ENCODE measurements around the gene UBE2E2. TPM values are rescaled to one million over a fixed set of nuclear protein-coding genes. Genes with fewer than 3 reads are reported as not detected.

The UBE2E2 gene
- total and polyA plus RNA-seq, 2 of the 13 experiments (the other 11 are each of a cell fraction or from before 2014, with no cell fraction given) = 0.77 to 1.5 TPM

- no peaks in the 10 kb centered on the region for H4K20me1 ChIP-seq (ENCODE audit: insufficient read depth, low read length)
- POLR2A ChIA-PET = no interaction called here
- intact Hi-C loops (cut with micrococcal nuclease; ENCODE audit: unreplicated experiment) (no loop called here), in situ Hi-C loops (cut with HindIII; ENCODE audit: extremely low pct_ligation_motif_present, low pct_unique_long_range_greater_than_20kb) (no loop called here)
- no peak overlapping the region for H3K4me2 ChIP-seq (ENCODE audit: low read depth, low read length)
- H3K79me2 ChIP-seq (ENCODE audit: insufficient read depth, low read length) = no peaks in the 10 kb centered on the region
- no peaks in the 10 kb centered on the region for H3K27me3 ChIP-seq (ENCODE audit: control insufficient read depth in 1 of 2, insufficient read depth in 2 of 2, low read length in 2 of 2)
- DNase-seq (ENCODE audit: low spot score) = no peak
- BruUV-seq (replicated peaks) = no TSS peak
- H3K9ac ChIP-seq (ENCODE audit: insufficient read depth, low read depth, low read length) = no peak overlapping the region
- no peaks in the 10 kb centered on the region for H3K36me3 ChIP-seq (replicated peaks in 1 of 2; ENCODE audit: control insufficient read depth in 1 of 2, insufficient read depth in 2 of 2, low read length in 2 of 2)
- H3K27ac ChIP-seq (ENCODE audit: extremely low read length, insufficient read depth, low read length) = no peak overlapping the region
- H3K4me1 ChIP-seq (ENCODE audit: insufficient read depth, low read length) = no peaks in the 10 kb centered on the region
- no peaks in the 10 kb centered on the region for H3K9me3 ChIP-seq (ENCODE audit: low read length)
- CTCF ChIA-PET (ENCODE audit: low intra/inter-chr PET ratio, low total read pairs) = no interaction called here
- 0% methylated on average over 1 of the region's 1 CpG for WGBS (ENCODE audit: low lambda C conversion rate)
- TF ChIP-seq PHF20 (CRISPR knock-in tag; IDR thresholded peaks at IDR 0.05) (no peak), FOXC1 (CRISPR knock-in tag; IDR thresholded peaks at IDR 0.05; ENCODE audit: borderline replicate concordance) (no peak)
- no peak overlapping the region for H3K4me3 ChIP-seq (replicated peaks in 1 of 3; ENCODE audit: insufficient read depth in 1 of 3, low read depth in 2 of 3, low read length in 3 of 3)
- H2AFZ ChIP-seq (ENCODE audit: low read length) = no peak overlapping the region
- FAIRE-seq = no peak
- no peak for ATAC-seq
Measured at GRCh38 chr3:23189187-23189586, 13.9 kb upstream of the UBE2E2 start.

DNA sequence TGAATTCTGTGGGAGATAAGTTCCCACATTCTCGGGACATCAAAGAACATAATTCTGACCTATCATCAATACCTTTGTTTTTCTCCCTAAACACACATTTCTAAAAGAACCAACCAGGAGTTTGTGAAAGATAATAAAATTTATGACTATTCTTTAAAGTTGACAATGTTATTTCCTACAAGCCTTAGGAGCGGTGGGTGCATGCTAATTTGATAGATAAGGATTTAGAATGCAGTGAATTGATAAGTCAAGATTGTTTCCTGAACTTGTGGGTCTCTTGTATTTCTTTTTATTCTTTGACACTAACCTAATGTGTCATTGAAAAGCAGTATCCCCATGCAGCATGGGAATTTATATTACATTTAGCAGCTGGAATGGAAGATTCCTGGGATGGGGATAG, 10.3 kb upstream of the UBE2E2 start:
- Histone ChIP-seq H4K20me1 (ENCODE audit: insufficient read depth, low read length) (no peaks in the 10 kb centered on the region), H3K79me2 (ENCODE audit: insufficient read depth, low read length) (no peaks in the 10 kb centered on the region), H3K9ac (ENCODE audit: insufficient read depth, low read depth, low read length) (no peak overlapping the region), H3K36me3 (replicated peaks in 1 of 2; ENCODE audit: control insufficient read depth in 1 of 2, insufficient read depth in 2 of 2, low read length in 2 of 2) (no peaks in the 10 kb centered on the region), H3K9me3 (ENCODE audit: low read length) (no peaks in the 10 kb centered on the region), H3K4me3 (replicated peaks in 1 of 3; ENCODE audit: insufficient read depth in 1 of 3, low read depth in 2 of 3, low read length in 3 of 3) (no peak overlapping the region), H3K27me3 (ENCODE audit: control insufficient read depth in 1 of 2, insufficient read depth in 2 of 2, low read length in 2 of 2) (no peaks in the 10 kb centered on the region), H3K4me1 (ENCODE audit: insufficient read depth, low read length) (no peaks in the 10 kb centered on the region), H3K4me2 (ENCODE audit: low read depth, low read length) (no peak overlapping the region), H3K27ac (ENCODE audit: extremely low read length, insufficient read depth, low read length) (no peak overlapping the region), H2AFZ (ENCODE audit: low read length) (no peak overlapping the region)
- WGBS (ENCODE audit: low lambda C conversion rate) = 2% methylated on average over 2 of the region's 2 CpGs
- DNase-seq (ENCODE audit: low spot score) = no peak
- in situ Hi-C loops (cut with HindIII; ENCODE audit: extremely low pct_ligation_motif_present, low pct_unique_long_range_greater_than_20kb) = no loop called here
- CTCF ChIA-PET (ENCODE audit: low intra/inter-chr PET ratio, low total read pairs) = no interaction called here
- TF ChIP-seq ZNF207 (IDR thresholded peaks at IDR 0.05; ENCODE audit: borderline replicate concordance) (no peak), JUN (CRISPR knock-in tag; IDR thresholded peaks at IDR 0.05) (no peak), PHF5A (CRISPR knock-in tag; IDR thresholded peaks at IDR 0.05; ENCODE audit: low read depth, unreplicated experiment) (no peak), DNMT1 (CRISPR knock-in tag; IDR thresholded peaks at IDR 0.05) (no peak), ZBTB42 (CRISPR knock-in tag; IDR thresholded peaks at IDR 0.05) (no peak), ZNF20 (CRISPR knock-in tag; IDR thresholded peaks at IDR 0.05) (no peak), GLI4 (CRISPR knock-in tag; IDR thresholded peaks at IDR 0.05; ENCODE audit: borderline replicate concordance) (no peak), SNAPC5 (CRISPR knock-in tag; IDR thresholded peaks at IDR 0.05; ENCODE audit: borderline replicate concordance) (no peak), EED (CRISPR knock-in tag; IDR thresholded peaks at IDR 0.05) (no peak), ADNP (CRISPR knock-in tag; IDR thresholded peaks at IDR 0.05) (no peak), IRF2 (CRISPR knock-in tag; IDR thresholded peaks at IDR 0.05) (no peak), DMAP1 (CRISPR knock-in tag; IDR thresholded peaks at IDR 0.05) (no peak), KLF15 (CRISPR knock-in tag; IDR thresholded peaks at IDR 0.05; ENCODE audit: borderline replicate concordance) (no peak), TBP (CRISPR knock-in tag; IDR thresholded peaks at IDR 0.05) (no peak), ZNF331 (CRISPR knock-in tag; IDR thresholded peaks at IDR 0.05) (no peak)
- no peak for ATAC-seq
- no peak for FAIRE-seq
- BruUV-seq (replicated peaks) = no TSS peak
- POLR2A ChIA-PET = no interaction called here
- intact Hi-C loops (cut with micrococcal nuclease; ENCODE audit: unreplicated experiment) = no loop called here

Measured in HepG2 (cell line).